Tibial nerve (tissue), 4 donors: Measurements from ENCODE around the gene RUFY3. TPM values are rescaled to one million over a fixed set of nuclear protein-coding genes. Genes with fewer than 3 reads are reported as not detected.
"Not testable (repeated sequence)": the region's sequence is repeated elsewhere in the genome, so short reads cannot be mapped to it uniquely, and the experiment has no call there.

Source experiments
- DNase-seq, 2 donors: peaks; one replicate each; pipeline ENCODE4 v3.0.0-alpha.2; 2019; ENCODE audit warnings: low spot score in 2 of 2
- H3K27ac ChIP-seq, 4 donors: fragments of 200-600 bp; sonication (generic) in 3 of 4; one replicate each; pipeline ENCODE4 v1.5.1; 2017 to 2019; ENCODE audit warnings: mild to moderate bottlenecking in 1 of 4
- H3K27me3 ChIP-seq, 2 donors: fragments of 200-600 bp; sonication (generic) in 1 of 2; one replicate each; pipeline versions ENCODE4 v1.5.1 to v1.6.0; 2017 to 2019
- H3K36me3 ChIP-seq, 3 donors: fragments of 200-600 bp; sonication (generic); one replicate each; pipeline ENCODE4 v1.5.1; 2018 to 2019
- H3K4me1 ChIP-seq, 4 donors: fragments of 200-600 bp; sonication (generic) in 3 of 4; one replicate each; pipeline ENCODE4 v1.5.1; 2017 to 2019
- H3K4me3 ChIP-seq, 4 donors: fragments of 200-600 bp; sonication (generic) in 3 of 4; one replicate each; pipeline ENCODE4 v1.5.1; 2017 to 2019; ENCODE audit warnings: mild to moderate bottlenecking in 1 of 4, moderate library complexity in 1 of 4
- H3K9me3 ChIP-seq, 4 donors: fragments of 200-600 bp; sonication (generic) in 3 of 4; one replicate each; pipeline ENCODE4 v1.5.1; 2017 to 2019
- EP300 ChIP-seq, 2 donors: sonication (generic); formaldehyde crosslinking; IDR thresholded peaks; one replicate each; pipeline ENCODE4 v1.6.1; 2017; ENCODE audit warnings: antibody characterized with exemption in 2 of 2, mild to moderate bottlenecking in 1 of 2
- POLR2A ChIP-seq, 2 donors: fragments of 450-650 bp; IDR thresholded peaks; one replicate each; pipeline ENCODE4 v1.6.1; 2017; ENCODE audit warnings: antibody characterized with exemption in 2 of 2, mild to moderate bottlenecking in 2 of 2, moderate library complexity in 2 of 2
- WGBS, 2 donors: methylation state at CpG; one replicate each; pipeline ENCODE4 v1.1.5; 2018; 5-methylcytosine and 5-hydroxymethylcytosine counted together
- total RNA-seq, 4 donors: library from RNA; depleted of rRNA; stranded (reverse); fragments of >200 nt; gene quantifications; one replicate each; pipeline ENCODE4 v1.1.0, GENCODE V29; 2016
- TF ChIP-seq, protein P1 (sequence below), 5 experiments: fragments of 200-600 bp in 3 of 5; fragments of 450-650 bp in 2 of 5; sonication (generic) in 3 of 5; IDR thresholded peaks; one replicate each; pipeline ENCODE4 v1.5.1; 2016 to 2019; ENCODE audit warnings: antibody characterized with exemption in 5 of 5, mild to moderate bottlenecking in 3 of 5, moderate library complexity in 2 of 5

RUFY3 gene
- total RNA-seq, 4 donors from 2014 or later: 84.5 to 124 (median 88.8) TPM

DNA sequence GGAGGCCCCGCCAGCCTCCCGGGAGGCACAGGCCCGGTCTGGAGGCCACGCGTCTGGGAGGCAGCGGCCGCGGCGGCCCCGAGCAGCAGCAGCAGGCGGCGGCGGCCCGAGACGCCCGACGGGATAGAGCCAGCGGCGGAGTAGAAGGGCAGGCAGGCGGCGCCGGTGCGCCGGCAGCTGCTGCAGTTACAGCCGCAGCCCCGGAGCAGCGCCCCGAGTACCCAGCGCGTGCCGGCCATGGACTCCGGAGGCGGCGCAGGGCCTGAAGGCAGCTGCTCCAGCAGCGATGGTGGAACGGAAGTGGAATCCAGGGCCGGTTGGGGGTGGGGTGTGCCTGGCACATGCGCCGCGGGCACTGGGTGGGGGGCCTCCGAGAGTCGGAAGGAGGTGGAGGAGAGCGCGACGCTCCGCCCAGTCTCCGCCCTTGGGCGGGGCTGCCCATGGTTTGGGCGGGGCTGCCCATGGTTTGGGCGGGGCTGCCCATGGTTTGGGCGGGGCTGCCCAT is 117.9 kb downstream of the RUFY3 start, which contains the start of gene GRSF1:
Gene GRSF1 (minus strand): TSS at position 302 of the 505 bp plus-strand sequence. CDS start 63 bp downstream, at position 239.
- peak within 1 kb of the TSS; percentile 78 to 96 (median 93) for H3K27ac ChIP-seq
- peaks cover 0 to 12% (median 0%) of the 10 kb centered on the region in 3 donors for H3K36me3 ChIP-seq
- H3K27me3 ChIP-seq: no peaks in the 10 kb centered on the region
- no peaks in the 10 kb centered on the region for H3K9me3 ChIP-seq
- DNase-seq: peak; percentile 87 to 88
- TF ChIP-seq, protein P1, sequence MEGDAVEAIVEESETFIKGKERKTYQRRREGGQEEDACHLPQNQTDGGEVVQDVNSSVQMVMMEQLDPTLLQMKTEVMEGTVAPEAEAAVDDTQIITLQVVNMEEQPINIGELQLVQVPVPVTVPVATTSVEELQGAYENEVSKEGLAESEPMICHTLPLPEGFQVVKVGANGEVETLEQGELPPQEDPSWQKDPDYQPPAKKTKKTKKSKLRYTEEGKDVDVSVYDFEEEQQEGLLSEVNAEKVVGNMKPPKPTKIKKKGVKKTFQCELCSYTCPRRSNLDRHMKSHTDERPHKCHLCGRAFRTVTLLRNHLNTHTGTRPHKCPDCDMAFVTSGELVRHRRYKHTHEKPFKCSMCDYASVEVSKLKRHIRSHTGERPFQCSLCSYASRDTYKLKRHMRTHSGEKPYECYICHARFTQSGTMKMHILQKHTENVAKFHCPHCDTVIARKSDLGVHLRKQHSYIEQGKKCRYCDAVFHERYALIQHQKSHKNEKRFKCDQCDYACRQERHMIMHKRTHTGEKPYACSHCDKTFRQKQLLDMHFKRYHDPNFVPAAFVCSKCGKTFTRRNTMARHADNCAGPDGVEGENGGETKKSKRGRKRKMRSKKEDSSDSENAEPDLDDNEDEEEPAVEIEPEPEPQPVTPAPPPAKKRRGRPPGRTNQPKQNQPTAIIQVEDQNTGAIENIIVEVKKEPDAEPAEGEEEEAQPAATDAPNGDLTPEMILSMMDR (IDR thresholded peaks at IDR 0.05): peak in 4 of 5 experiments; percentile 4 to 33 (median 19)
- TF ChIP-seq POLR2A (IDR thresholded peaks at IDR 0.05): peak; percentile 23 to 76
- TF ChIP-seq EP300 (IDR thresholded peaks at IDR 0.05): peak in 1 of 2 donors; percentile 87
- peak within 1 kb of the TSS; percentile 87 to 100 (median 94) for H3K4me3 ChIP-seq
- H3K4me1 ChIP-seq: peaks cover 0 to 28% (median 16%) of the 10 kb centered on the region in 4 donors
- 0 to 2% methylated on average over 8 to 11 of the region's 51 CpGs for WGBS, 2 donors

DNA sequence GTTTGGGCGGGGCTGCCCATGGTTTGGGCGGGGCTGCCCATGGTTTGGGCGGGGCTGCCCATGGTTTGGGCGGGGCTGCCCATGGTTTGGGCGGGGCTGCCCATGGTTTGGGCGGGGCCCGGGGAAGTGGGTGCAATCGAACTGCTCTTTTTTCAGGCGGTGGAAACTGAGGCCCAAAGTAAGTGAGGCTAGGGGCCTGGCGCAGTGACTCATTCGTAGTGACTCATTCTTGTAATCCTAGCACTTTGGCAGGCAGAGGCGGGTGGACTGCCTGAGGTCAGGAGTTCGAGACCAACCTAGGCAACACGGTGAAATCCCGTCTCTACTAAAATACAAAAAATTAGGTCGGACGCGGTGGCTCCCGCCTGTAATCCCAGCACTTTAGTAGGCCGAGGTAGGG is 118.4 kb downstream of the RUFY3 start:
- peak overlapping the region in 1 of 4 donors; percentile 100 for H3K4me3 ChIP-seq
- not testable (repeated sequence) for H3K9me3 ChIP-seq, H3K36me3 ChIP-seq, H3K27me3 ChIP-seq
- 51 to 75% methylated on average over 15 to 19 of the region's 20 CpGs for WGBS, 2 donors
- H3K27ac ChIP-seq: peak overlapping the region in 2 of 4 donors; percentile 18 to 24
- DNase-seq: peak; percentile 15 to 30
- H3K4me1 ChIP-seq: peaks cover 0 to 28% (median 16%) of the 10 kb centered on the region in 4 donors

DNA sequence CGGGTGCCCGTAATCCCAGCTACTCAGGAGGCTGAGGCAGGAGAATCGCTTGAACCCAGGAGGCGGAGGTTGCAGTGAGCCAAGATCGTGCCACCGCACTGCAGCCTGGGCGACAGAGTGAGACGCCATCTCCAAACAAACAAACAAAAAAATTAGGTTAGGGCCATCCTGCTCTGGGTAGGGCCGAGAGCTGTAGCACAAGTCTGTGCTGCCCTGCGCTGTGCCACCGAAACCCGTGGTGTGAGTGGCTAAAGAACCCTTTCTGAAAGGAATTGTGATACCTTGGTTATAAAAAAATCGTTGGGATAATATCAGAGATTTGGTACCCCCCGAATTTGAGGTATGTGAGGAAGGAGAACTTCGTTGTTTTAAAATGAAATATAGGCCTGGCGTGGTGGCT is 118.9 kb downstream of the RUFY3 start:
- H3K4me1 ChIP-seq: peaks cover 0 to 26% (median 16%) of the 10 kb centered on the region in 4 donors
- WGBS, 2 donors: 94 to 95% methylated on average over 16 of the region's 16 CpGs
- H3K27me3 ChIP-seq, DNase-seq, H3K9me3 ChIP-seq, H3K36me3 ChIP-seq, H3K4me3 ChIP-seq: not testable (repeated sequence)
- H3K27ac ChIP-seq: peak overlapping the region in 1 of 4 donors; percentile 18

DNA sequence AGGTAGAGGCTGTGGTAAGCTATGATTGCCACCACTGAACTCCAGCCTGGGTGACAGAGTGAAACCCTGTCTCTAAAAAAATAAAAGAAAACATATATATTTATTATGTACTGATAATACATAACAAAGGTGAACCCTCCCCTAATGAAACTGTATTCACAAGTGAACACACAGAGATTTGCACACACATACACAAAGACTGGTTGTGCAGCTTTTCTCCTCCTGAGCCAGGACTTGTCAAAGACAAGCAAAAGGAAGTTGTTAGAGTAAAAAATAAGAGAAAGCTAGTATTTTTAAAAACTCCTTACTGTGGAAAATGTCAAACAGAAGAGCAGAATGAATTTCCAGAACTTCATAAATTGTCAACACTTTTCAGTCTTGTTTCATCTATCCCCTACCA is 119.4 kb downstream of the RUFY3 start:
- Histone ChIP-seq H3K27ac (peak overlapping the region in 1 of 4 donors; percentile 56), H3K27me3 (no peaks in the 10 kb centered on the region)
- TF ChIP-seq EP300 (IDR thresholded peaks at IDR 0.05) (no peak), POLR2A (IDR thresholded peaks at IDR 0.05) (no peak)
- TF ChIP-seq, protein P1 (IDR thresholded peaks at IDR 0.05): no peak

DNA sequence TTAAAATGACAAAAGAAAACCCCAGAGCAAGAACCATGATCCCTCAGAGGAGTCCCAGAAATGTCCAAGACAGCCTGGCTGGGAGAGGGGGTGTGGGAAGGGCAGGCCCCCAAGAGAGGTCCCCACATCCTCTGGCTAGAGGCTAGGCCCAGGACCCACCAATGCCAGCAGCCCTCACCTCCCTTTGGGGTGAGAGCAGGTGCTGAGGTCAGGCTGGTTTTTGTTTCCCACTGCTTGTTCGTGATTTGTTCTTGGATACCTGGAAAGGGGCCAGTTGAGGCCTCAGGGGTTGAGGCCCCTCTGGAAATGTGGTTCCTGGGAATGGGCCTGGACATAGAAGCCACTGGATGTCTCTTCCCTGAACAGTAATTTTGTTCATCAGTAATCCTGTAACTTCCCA is 120.2 kb downstream of the RUFY3 start:
- no peak overlapping the region for H3K4me3 ChIP-seq
- WGBS, 2 donors: 35 to 45% methylated on average over 1 of the region's 1 CpG
- TF ChIP-seq EP300 (IDR thresholded peaks at IDR 0.05): no peak
- TF ChIP-seq POLR2A (IDR thresholded peaks at IDR 0.05): no peak
- TF ChIP-seq, protein P1 (IDR thresholded peaks at IDR 0.05): no peak
- no peak for DNase-seq
- H3K27me3 ChIP-seq: no peaks in the 10 kb centered on the region
- H3K36me3 ChIP-seq: no peaks in the 10 kb centered on the region
- no peaks in the 10 kb centered on the region for H3K9me3 ChIP-seq
- peak overlapping the region in 1 of 4 donors; percentile 56 for H3K27ac ChIP-seq
- peaks cover 0 to 16% (median 12%) of the 10 kb centered on the region in 4 donors for H3K4me1 ChIP-seq

More for the DNA sequence above, 119.4 kb downstream of the RUFY3 start:
- DNase-seq: no peak
- Histone ChIP-seq H3K4me3 (no peak overlapping the region), H3K9me3 (no peaks in the 10 kb centered on the region), H3K36me3 (no peaks in the 10 kb centered on the region), H3K4me1 (peaks cover 0 to 22% (median 16%) of the 10 kb centered on the region in 4 donors)

DNA sequence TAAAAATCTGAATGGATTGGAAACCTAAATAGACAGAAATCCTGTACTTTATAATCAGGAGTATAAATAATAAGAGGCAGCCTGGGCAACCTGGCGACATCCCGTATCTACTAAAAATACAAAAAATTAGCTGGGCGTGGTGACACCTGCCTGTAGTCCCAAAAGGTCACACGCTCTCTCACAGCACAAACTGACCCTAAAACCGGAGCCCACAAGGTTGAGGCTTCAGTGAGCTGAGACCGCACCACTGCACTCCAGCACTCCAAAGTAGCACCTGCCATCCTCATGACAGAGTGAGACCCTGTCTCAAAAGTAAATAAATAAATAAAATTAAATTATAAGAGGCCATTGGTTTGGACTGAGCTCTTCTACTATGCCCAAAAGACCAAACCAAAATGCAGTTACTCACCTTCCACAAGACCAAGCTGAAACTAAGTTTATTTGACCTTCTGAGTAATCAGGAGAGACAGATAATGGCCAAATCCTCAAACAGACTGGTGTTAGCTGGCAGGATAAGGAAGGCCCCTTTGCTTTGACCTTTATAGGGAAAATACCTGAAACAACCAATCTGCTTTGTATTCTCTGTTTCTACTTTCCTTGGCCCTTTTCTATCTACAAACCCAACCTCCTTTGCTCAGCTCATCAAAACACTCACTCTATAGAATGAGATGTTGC is 121.1 kb downstream of the RUFY3 start:
- no peak overlapping the region for H3K27ac ChIP-seq
- no peak for DNase-seq
- TF ChIP-seq EP300 (IDR thresholded peaks at IDR 0.05) (no peak), POLR2A (IDR thresholded peaks at IDR 0.05) (no peak)
- TF ChIP-seq, protein P1 (IDR thresholded peaks at IDR 0.05): no peak
- H3K27me3 ChIP-seq: no peaks in the 10 kb centered on the region
- peaks cover 0 to 7% (median 3%) of the 10 kb centered on the region in 4 donors for H3K4me1 ChIP-seq
- WGBS, 2 donors: 90 to 96% methylated on average over 6 of the region's 6 CpGs
- no peak overlapping the region for H3K4me3 ChIP-seq
- no peaks in the 10 kb centered on the region for H3K9me3 ChIP-seq
- no peaks in the 10 kb centered on the region for H3K36me3 ChIP-seq
